Natural killer cell (primary cell): ENCODE results near the gene ICAM3. TPM values are rescaled to one million over a fixed set of nuclear protein-coding genes. Genes with fewer than 3 reads are reported as not detected.
A peak's percentile ranks its signal among the peaks of the same experiment; 100 is the strongest.

Source experiments
- ATAC-seq, 3 donors: fragments of 150-1000 bp in 2 of 3; fragments of 200-7000 bp in 1 of 3; cut with Tn5 transposase; 1 replicate in 1 of 3; 2 replicates in 2 of 3; pipeline ENCODE4 v1.10.0; 2021; ENCODE audit warnings: mild to moderate bottlenecking in 2 of 3, moderate library complexity in 2 of 3
- DNase-seq, 2 donors: peaks; one replicate each; pipeline versions ENCODE4 v3.0.0 to v3.0.0-alpha.2; 2013 to 2021; ENCODE audit warnings: mixed read lengths in 1 of 2
- H3K27ac ChIP-seq: one replicate; pipeline ENCODE4 v1.5.1; 2013; ENCODE audit warnings: mild to moderate bottlenecking, low read length
- H3K27me3 ChIP-seq: one replicate; pipeline ENCODE4 v1.6.1; 2013; ENCODE audit warnings: low read length; ENCODE audit not compliant: control insufficient read depth, insufficient read depth
- H3K36me3 ChIP-seq: one replicate; pipeline ENCODE4 v1.6.1; 2013; ENCODE audit warnings: low read length; ENCODE audit not compliant: control insufficient read depth, insufficient read depth
- H3K4me1 ChIP-seq: one replicate; pipeline ENCODE4 v1.6.1; 2013; ENCODE audit warnings: low read length; ENCODE audit not compliant: control insufficient read depth, insufficient read depth
- H3K4me3 ChIP-seq: one replicate; pipeline ENCODE4 v1.5.1; 2013; ENCODE audit warnings: low read length
- H3K9me3 ChIP-seq: one replicate; pipeline ENCODE4 v1.6.1; 2013; ENCODE audit warnings: low read length; ENCODE audit not compliant: control insufficient read depth, insufficient read depth
- H3K27ac Mint-ChIP-seq, 2 donors: one replicate each; pipeline ENCODE4 v1.8.0; 2022; ENCODE audit warnings: mild to moderate bottlenecking in 2 of 2, mixed read lengths in 2 of 2, moderate library complexity in 1 of 2
- H3K27me3 Mint-ChIP-seq, 2 donors: one replicate each; pipeline ENCODE4 v1.8.0; 2022; ENCODE audit warnings: low read depth in 2 of 2, mixed read lengths in 2 of 2
- H3K36me3 Mint-ChIP-seq: one replicate; pipeline ENCODE4 v1.8.0; 2022; ENCODE audit warnings: mixed read lengths
- H3K4me1 Mint-ChIP-seq, 2 donors: one replicate each; pipeline ENCODE4 v1.8.0; 2022; ENCODE audit warnings: mixed read lengths in 2 of 2
- H3K4me3 Mint-ChIP-seq: one replicate; pipeline ENCODE4 v1.8.0; 2022; ENCODE audit warnings: mild to moderate bottlenecking, moderate library complexity, mixed read lengths
- H3K9me3 Mint-ChIP-seq, 2 donors: one replicate each; pipeline ENCODE4 v1.8.0; 2022; ENCODE audit warnings: mixed read lengths in 2 of 2
- WGBS: methylation state at CpG from one replicate; pipeline ENCODE4 v1.1.7; 2013; ENCODE audit warnings: missing lambda C conversion rate; ENCODE audit not compliant: insufficient coverage; 5-methylcytosine and 5-hydroxymethylcytosine counted together
- intact Hi-C: fragments of 100-400 bp; cut with micrococcal nuclease; formaldehyde crosslinking; loops from one replicate; pipeline ENCODE4 v1.14.2; 2022
- total RNA-seq, 4 donors: library from RNA; stranded (reverse); fragments of 120-200 nt in 1 of 4; gene quantifications; one replicate each; pipeline versions ENCODE4 v1.2.3 to v1.2.4, GENCODE V29; 2013 to 2022
- TF ChIP-seq, protein P1 (sequence below): fragments of 200-600 bp; IDR thresholded peaks from one replicate; pipeline ENCODE4 v1.8.0; 2022; ENCODE audit warnings: antibody characterized with exemption

ICAM3 gene
- total RNA-seq, 3 donors from 2014 or later (not counting 1 experiment from before 2014, with no cell fraction given), result 189 to 224 (median 199) TPM

- DNase-seq (no peak), ATAC-seq (no peak)
- Mint-ChIP-seq H3K4me3 (no peak overlapping the region), H3K27ac (no peak overlapping the region), H3K9me3 (no peaks in the 10 kb centered on the region), H3K36me3 (peaks cover 8% of the 10 kb centered on the region), H3K27me3 (no peaks in the 10 kb centered on the region), H3K4me1 (peaks cover 0 to 7% of the 10 kb centered on the region in 2 donors)
- Histone ChIP-seq H3K27ac (no peak overlapping the region), H3K36me3 (peaks cover 76% of the 10 kb centered on the region), H3K4me1 (no peaks in the 10 kb centered on the region), H3K27me3 (no peaks in the 10 kb centered on the region), H3K9me3 (no peaks in the 10 kb centered on the region), H3K4me3 (no peak overlapping the region)
- WGBS, result 97% methylated on average over 23 of the region's 23 CpGs
- intact Hi-C loops, result no loop called here
- TF ChIP-seq, protein P1, sequence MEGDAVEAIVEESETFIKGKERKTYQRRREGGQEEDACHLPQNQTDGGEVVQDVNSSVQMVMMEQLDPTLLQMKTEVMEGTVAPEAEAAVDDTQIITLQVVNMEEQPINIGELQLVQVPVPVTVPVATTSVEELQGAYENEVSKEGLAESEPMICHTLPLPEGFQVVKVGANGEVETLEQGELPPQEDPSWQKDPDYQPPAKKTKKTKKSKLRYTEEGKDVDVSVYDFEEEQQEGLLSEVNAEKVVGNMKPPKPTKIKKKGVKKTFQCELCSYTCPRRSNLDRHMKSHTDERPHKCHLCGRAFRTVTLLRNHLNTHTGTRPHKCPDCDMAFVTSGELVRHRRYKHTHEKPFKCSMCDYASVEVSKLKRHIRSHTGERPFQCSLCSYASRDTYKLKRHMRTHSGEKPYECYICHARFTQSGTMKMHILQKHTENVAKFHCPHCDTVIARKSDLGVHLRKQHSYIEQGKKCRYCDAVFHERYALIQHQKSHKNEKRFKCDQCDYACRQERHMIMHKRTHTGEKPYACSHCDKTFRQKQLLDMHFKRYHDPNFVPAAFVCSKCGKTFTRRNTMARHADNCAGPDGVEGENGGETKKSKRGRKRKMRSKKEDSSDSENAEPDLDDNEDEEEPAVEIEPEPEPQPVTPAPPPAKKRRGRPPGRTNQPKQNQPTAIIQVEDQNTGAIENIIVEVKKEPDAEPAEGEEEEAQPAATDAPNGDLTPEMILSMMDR, result no peak
These were observed 26.1 kb upstream of the ICAM3 start for GRCh38 chr19:10365518-10365917.

- ATAC-seq, result no peak
These were observed 25.2 kb upstream of the ICAM3 start for GRCh38 chr19:10364644-10365043.

DNA sequence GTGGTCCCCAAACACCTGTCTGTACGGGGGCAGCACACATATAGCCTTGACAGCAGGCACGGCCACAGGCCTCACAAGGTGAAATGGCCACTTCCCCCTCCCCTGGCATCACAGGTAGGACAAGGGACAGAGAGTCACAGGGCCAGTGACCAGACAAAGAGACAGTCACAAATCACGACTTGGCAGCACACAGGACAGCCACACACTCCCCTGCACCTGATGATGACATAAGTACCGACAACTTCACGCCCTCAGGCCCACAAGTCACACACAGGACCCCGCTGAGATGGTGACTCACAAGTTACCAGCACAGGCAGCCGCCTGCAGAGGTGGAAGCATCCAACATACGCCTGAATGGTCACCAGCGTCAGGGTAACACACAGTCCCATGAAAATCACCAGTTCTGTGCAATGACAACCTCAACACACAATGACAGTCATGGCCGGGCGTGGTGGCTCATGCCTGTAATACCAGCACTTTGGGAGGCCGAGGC is 24.4 kb upstream of the ICAM3 start:
- no peak for DNase-seq
- Histone ChIP-seq H3K27ac (no peak overlapping the region), H3K27me3 (no peaks in the 10 kb centered on the region), H3K9me3 (no peaks in the 10 kb centered on the region), H3K4me1 (no peaks in the 10 kb centered on the region), H3K4me3 (no peak overlapping the region), H3K36me3 (peaks cover 74% of the 10 kb centered on the region)
- H3K27me3 Mint-ChIP-seq, result no peaks in the 10 kb centered on the region
- H3K4me1 Mint-ChIP-seq, result no peaks in the 10 kb centered on the region
- H3K4me3 Mint-ChIP-seq, result no peak overlapping the region
- H3K27ac Mint-ChIP-seq, result no peak overlapping the region
- H3K9me3 Mint-ChIP-seq, result no peaks in the 10 kb centered on the region
- TF ChIP-seq, protein P1, result no peak
- WGBS, result 89% methylated on average over 12 of the region's 12 CpGs
- intact Hi-C loops, result no loop called here
- H3K36me3 Mint-ChIP-seq, result no peaks in the 10 kb centered on the region
- ATAC-seq, result peak in 1 of 3 donors; percentile 65

More at GRCh38 chr19:10364644-10365043, 25.2 kb upstream of the ICAM3 start:
- Mint-ChIP-seq H3K4me1 (peaks cover 0 to 7% of the 10 kb centered on the region in 2 donors), H3K4me3 (no peak overlapping the region), H3K9me3 (no peaks in the 10 kb centered on the region), H3K27me3 (no peaks in the 10 kb centered on the region), H3K27ac (no peak overlapping the region), H3K36me3 (peaks cover 6% of the 10 kb centered on the region)
- Histone ChIP-seq H3K27ac (no peak overlapping the region), H3K36me3 (peaks cover 76% of the 10 kb centered on the region), H3K4me3 (no peak overlapping the region), H3K9me3 (no peaks in the 10 kb centered on the region), H3K27me3 (no peaks in the 10 kb centered on the region), H3K4me1 (no peaks in the 10 kb centered on the region)
- 97% methylated on average over 19 of the region's 19 CpGs for WGBS
- intact Hi-C loops, result no loop called here
- DNase-seq, result no peak
- TF ChIP-seq, protein P1, result no peak

DNA sequence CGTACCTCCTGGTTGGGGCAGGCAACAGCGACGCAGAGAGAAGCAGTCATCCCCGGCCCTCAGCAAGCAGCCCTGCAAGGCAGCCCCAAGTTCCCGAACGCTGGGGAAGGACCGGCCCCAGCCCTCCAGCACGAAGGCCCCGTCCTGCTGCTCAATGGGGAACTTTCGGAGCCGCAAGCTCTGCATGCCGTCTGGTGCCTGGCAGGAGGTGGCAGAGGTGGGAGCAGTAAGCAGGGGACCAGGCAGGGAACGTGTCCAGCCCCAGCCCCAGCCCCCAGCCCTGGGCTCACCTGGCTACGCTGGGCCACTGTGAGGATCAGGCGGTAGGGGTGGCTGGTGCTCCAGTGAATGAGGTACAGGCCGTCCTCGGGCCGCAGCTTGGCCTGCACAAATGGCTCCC is 22.8 kb upstream of the ICAM3 start:
- H3K27me3 ChIP-seq, result no peaks in the 10 kb centered on the region
- H3K27ac Mint-ChIP-seq, result no peak overlapping the region
- ATAC-seq (no peak), DNase-seq (no peak)
- 97% methylated on average over 18 of the region's 18 CpGs for WGBS
- intact Hi-C loops, result no loop called here
- no peak overlapping the region for H3K4me3 Mint-ChIP-seq
- H3K36me3 ChIP-seq, result peaks cover 73% of the 10 kb centered on the region
- H3K9me3 Mint-ChIP-seq, result no peaks in the 10 kb centered on the region
- no peaks in the 10 kb centered on the region for H3K9me3 ChIP-seq
- no peaks in the 10 kb centered on the region for H3K36me3 Mint-ChIP-seq
- TF ChIP-seq, protein P1, result no peak
- no peak overlapping the region for H3K27ac ChIP-seq
- no peaks in the 10 kb centered on the region for H3K27me3 Mint-ChIP-seq
- no peaks in the 10 kb centered on the region for H3K4me1 Mint-ChIP-seq
- H3K4me3 ChIP-seq, result no peak overlapping the region
- no peaks in the 10 kb centered on the region for H3K4me1 ChIP-seq
